BJ (cell line): ENCODE data around the gene SLC16A11. TPM values are rescaled to one million over a fixed set of nuclear protein-coding genes. Genes with fewer than 3 reads are reported as not detected.

Experiments used
- CTCF ChIA-PET: fragments of 350-600 bp; formaldehyde crosslinking; extraction: SDS; loops from one replicate; lab custom pipeline; 2021; ENCODE audit warnings: antibody characterized with exemption, inconsistent platforms; lab: Yijun Ruan, JAX
- POLR2A ChIA-PET: fragments of 300-600 bp; sonication (Branson Sonifier 250); formaldehyde crosslinking; extraction: SDS; loops from one replicate; lab custom pipeline; 2021; ENCODE audit warnings: antibody characterized with exemption; lab: Charles Lee
- DNase-seq: peaks from one replicate; pipeline ENCODE4 v3.0.0-alpha.2; 2011; ENCODE audit warnings: low read depth
- H3K27me3 ChIP-seq: 2 replicates; pipeline ENCODE4 v1.6.0; 2011; ENCODE audit warnings: low read length; ENCODE audit not compliant: control insufficient read depth, insufficient read depth
- H3K36me3 ChIP-seq: 2 replicates; pipeline ENCODE4 v1.5.1; 2011; ENCODE audit warnings: low read length; ENCODE audit not compliant: control insufficient read depth, insufficient read depth
- H3K4me3 ChIP-seq: 2 replicates; pipeline ENCODE4 v1.5.1; 2011; ENCODE audit warnings: low read depth, mild to moderate bottlenecking, control low read depth, low read length
- polyA plus RNA-seq: library from polyadenylated mRNA; depleted of rRNA; stranded (reverse); fragments of >200 nt; gene quantifications from 2 replicates; pipeline ENCODE4 v1.2.3, GENCODE V29; 2011
- TF ChIP-seq, protein P1 (sequence below): IDR thresholded peaks from 2 replicates; pipeline ENCODE4 v1.5.1; 2011; ENCODE audit warnings: low read depth, mild to moderate bottlenecking, control low read depth, inconsistent platforms, low read length, moderate library complexity; ENCODE audit not compliant: insufficient read depth

Gene SLC16A11
- polyA plus RNA-seq, 1 experiment: not detected

DNA sequence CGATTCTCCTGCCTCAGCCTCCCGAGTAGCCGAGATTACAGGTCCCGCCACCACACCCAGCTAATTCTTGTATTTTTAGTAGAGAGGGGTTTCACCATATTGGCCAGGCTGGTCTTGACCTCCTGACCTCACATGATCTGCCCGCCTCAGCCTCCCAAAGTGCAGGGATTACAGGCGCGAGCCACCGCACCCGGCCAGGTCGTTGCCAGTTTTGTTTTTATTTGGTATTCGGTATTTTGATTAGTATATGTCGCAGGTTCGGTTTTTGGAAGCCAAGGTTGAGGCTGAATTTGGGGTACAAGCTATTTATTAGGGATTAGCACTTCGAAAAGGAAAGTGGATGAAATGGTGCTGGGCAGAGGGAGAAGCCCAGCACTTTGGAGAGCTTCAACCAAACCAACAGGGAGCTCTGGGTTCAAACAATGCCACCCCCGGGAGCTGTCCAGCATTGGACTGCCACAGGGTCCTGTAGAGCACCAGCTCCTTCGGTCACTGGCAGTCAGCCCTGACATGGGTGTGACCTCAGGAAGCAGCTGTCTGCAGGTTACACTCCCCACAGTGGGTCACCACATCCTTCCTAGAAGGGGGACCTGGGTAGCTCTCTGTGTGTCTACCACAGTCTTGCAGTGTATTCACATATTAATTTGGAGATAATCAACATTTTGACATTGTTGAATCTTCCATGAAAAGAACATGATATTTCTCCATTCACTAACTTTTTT, 37.6 kb upstream of the SLC16A11 start:
- CTCF ChIA-PET: interaction anchor here (0.7 to 1.2 kb wide), 2 partner anchors 29 to 55 kb away, joined by 3 read pairs; no protein-coding TSS in a partner anchor
- H3K36me3 ChIP-seq: no peaks in the 10 kb centered on the region
- TF ChIP-seq, protein P1, sequence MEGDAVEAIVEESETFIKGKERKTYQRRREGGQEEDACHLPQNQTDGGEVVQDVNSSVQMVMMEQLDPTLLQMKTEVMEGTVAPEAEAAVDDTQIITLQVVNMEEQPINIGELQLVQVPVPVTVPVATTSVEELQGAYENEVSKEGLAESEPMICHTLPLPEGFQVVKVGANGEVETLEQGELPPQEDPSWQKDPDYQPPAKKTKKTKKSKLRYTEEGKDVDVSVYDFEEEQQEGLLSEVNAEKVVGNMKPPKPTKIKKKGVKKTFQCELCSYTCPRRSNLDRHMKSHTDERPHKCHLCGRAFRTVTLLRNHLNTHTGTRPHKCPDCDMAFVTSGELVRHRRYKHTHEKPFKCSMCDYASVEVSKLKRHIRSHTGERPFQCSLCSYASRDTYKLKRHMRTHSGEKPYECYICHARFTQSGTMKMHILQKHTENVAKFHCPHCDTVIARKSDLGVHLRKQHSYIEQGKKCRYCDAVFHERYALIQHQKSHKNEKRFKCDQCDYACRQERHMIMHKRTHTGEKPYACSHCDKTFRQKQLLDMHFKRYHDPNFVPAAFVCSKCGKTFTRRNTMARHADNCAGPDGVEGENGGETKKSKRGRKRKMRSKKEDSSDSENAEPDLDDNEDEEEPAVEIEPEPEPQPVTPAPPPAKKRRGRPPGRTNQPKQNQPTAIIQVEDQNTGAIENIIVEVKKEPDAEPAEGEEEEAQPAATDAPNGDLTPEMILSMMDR: no peak
- no peak overlapping the region for H3K4me3 ChIP-seq
- no peak for DNase-seq
- POLR2A ChIA-PET: no interaction called here
- no peaks in the 10 kb centered on the region for H3K27me3 ChIP-seq

DNA sequence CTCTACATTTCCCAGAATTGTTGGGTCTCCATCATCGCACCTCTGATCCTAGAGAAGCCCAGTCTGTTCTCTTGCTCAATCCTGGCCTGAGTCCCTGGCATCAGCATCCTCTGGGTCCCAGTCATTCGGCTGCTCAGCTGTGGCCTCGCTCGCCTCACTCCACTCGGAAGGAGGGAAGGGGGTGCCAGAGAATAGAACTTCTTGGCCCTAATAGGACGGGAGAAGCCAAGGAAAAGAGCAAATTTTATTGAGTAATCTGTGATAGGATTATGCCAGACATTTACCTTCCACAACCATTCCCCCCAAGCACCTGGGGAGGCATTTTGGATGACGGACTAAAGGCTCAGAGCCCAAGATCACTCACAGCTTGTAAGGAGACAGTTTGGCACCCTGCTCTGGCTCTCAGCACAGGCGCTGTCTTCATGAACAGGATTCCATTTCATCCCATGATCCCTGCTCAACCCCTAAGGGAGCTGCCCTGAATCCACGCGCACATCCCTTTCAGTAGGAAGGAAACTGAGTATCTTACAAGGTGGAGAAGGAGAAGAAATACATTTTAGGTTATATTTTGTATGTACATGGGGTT, 36.7 kb upstream of the SLC16A11 start:
- TF ChIP-seq, protein P1: no peak

DNA sequence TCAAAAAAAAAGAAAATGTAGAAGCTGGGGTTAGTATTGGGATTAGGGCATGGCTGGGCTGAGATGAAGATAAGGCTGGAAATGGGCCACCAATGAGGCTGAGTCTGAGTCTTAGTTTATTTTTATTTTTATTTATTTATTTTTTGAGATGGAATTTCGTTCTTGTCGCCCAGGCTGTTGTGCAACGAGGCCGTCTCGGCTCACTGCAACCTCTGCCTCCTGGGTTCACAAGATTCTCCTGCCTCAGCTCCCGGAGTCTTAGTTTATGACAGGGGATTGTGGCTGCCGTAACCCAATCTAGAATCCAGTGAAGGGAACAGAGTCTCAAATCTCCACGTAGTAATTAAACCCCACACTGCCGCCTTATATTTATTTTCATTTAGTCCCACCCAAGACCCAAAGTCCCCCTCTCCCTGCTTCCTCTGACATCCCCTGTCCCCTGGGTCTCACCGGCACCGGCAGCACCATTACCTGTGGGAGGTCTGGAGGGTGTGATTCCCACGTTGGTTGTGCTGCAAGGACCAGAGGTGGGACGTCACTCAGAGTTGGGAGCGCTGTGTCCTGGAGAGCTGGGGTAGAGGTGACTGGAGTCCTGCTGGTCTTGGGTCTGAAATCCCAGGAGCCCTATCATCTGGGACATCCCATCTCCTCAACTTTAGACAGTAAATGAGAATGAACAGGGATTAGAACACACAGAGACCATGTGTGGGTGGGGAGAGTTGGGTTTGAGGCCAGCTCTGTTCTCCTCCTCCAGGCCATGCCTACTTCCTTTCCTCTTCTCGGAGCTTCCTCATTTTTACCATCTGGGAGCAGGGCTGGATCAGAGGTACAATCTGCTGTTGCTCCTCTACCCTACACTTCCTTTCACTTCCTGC, 35.9 kb upstream of the SLC16A11 start, which contains the start of gene CLEC10A:
Gene CLEC10A, minus strand, starts transcription at position 671 of the 875 bp plus-strand sequence. CDS start 1,439 bp downstream, outside the sequence.
- ChIA-PET CTCF (interaction anchor here (0.9 kb wide), 1 partner anchor 34 kb away, joined by 4 read pairs; no protein-coding TSS in a partner anchor), POLR2A (no interaction called here)
- TF ChIP-seq, protein P1: no peak
- no peak within 1 kb of the TSS for H3K4me3 ChIP-seq
- no peaks in the 10 kb centered on the region for H3K36me3 ChIP-seq
- DNase-seq: no peak
- no peaks in the 10 kb centered on the region for H3K27me3 ChIP-seq

More for the DNA sequence above, 36.7 kb upstream of the SLC16A11 start:
- POLR2A ChIA-PET: no interaction called here
- no peak overlapping the region for H3K4me3 ChIP-seq
- DNase-seq: no peak
- CTCF ChIA-PET: no interaction called here
- H3K36me3 ChIP-seq: no peaks in the 10 kb centered on the region
- H3K27me3 ChIP-seq: no peaks in the 10 kb centered on the region

DNA sequence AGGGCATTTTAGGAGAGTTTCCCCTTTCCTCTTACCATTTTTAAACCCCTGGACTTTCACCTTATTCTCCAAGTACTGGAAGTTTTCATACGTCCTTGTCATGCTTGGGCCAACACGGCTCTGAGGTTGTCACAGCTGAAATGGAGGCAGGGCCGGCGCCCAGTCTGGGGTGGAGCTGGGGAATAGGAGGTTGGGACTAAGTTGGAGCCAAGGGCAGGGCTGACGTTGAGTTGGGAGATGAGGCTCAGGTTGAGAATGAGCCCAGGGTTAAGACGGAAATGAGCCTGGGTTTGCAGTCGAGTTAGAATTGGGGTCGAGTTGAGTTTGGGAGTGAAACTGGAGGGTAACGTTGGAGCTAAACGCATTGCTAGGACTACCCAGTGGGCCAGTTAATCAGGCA, 34.8 kb upstream of the SLC16A11 start:
- TF ChIP-seq, protein P1: no peak
- ChIA-PET POLR2A (no interaction called here), CTCF (interaction anchor here (1.6 kb wide), 1 partner anchor 33 kb away, joined by 8 read pairs; no protein-coding TSS in a partner anchor)
- Histone ChIP-seq H3K4me3 (no peak overlapping the region), H3K27me3 (no peaks in the 10 kb centered on the region), H3K36me3 (no peaks in the 10 kb centered on the region)
- no peak for DNase-seq
